WTC11 (cell line): ENCODE measurements around the gene PRDX6. TPM values are rescaled to one million over a fixed set of nuclear protein-coding genes. Genes with fewer than 3 reads are reported as not detected.

Source experiments
- ATAC-seq: fragments of 200-7000 bp; cut with Tn5 transposase; 2 replicates; pipeline ENCODE4 v1.10.0; 2021; ENCODE audit warnings: mild to moderate bottlenecking, moderate library complexity
- CTCF ChIA-PET: fragments of 300-600 bp; sonication (Branson Sonifier 250); formaldehyde crosslinking; loops from one replicate; lab custom pipeline; 2021; ENCODE audit warnings: antibody characterized with exemption; lab: Charles Lee
- POLR2A ChIA-PET: fragments of 350-600 bp; sonication (Branson Sonifier 250); formaldehyde crosslinking; loops from one replicate; lab custom pipeline; 2021; ENCODE audit warnings: antibody characterized with exemption; lab: Charles Lee
- DNase-seq: peaks from one replicate; pipeline ENCODE4 v3.0.0; 2021; ENCODE audit warnings: low spot score
- H3K27ac Mint-ChIP-seq: 2 replicates; pipeline ENCODE4 v1.8.0; 2021; ENCODE audit warnings: mixed read lengths
- H3K27me3 Mint-ChIP-seq: 2 replicates; pipeline ENCODE4 v1.8.0; 2021; ENCODE audit warnings: low read depth, mild to moderate bottlenecking, moderate library complexity, mixed read lengths
- H3K36me3 Mint-ChIP-seq: 2 replicates; pipeline ENCODE4 v1.8.0; 2021; ENCODE audit warnings: mixed read lengths
- H3K4me1 Mint-ChIP-seq: 2 replicates; pipeline ENCODE4 v1.8.0; 2022; ENCODE audit warnings: mixed read lengths
- H3K4me3 Mint-ChIP-seq: 2 replicates; pipeline ENCODE4 v1.8.0; 2021; ENCODE audit warnings: mild to moderate bottlenecking, moderate library complexity, mixed read lengths
- H3K9me3 Mint-ChIP-seq: 2 replicates; pipeline ENCODE4 v1.8.0; 2021; ENCODE audit warnings: mixed read lengths
- ARID4B ChIP-seq: sonication (generic); formaldehyde crosslinking; IDR thresholded peaks from 2 replicates; pipeline ENCODE4 v1.8.0; 2023; ENCODE audit warnings: missing genetic modification reagents, mild to moderate bottlenecking, borderline replicate concordance
- ATF1 ChIP-seq: sonication (generic); formaldehyde crosslinking; IDR thresholded peaks from 2 replicates; pipeline ENCODE4 v1.8.1; 2023; ENCODE audit warnings: mild to moderate bottlenecking, moderate library complexity, missing genetic modification reagents
- ELF4 ChIP-seq: sonication (generic); formaldehyde crosslinking; IDR thresholded peaks from 2 replicates; pipeline ENCODE4 v1.8.1; 2022; ENCODE audit warnings: low read depth, mild to moderate bottlenecking, moderate library complexity, missing genetic modification reagents
- ERG ChIP-seq: fragments of 250-450 bp; sonication (Bioruptor Pico); IDR thresholded peaks from 2 replicates; pipeline ENCODE4 v1.8.0; 2021; ENCODE audit warnings: mild to moderate bottlenecking
- ESRRA ChIP-seq: sonication (generic); formaldehyde crosslinking; IDR thresholded peaks from 2 replicates; pipeline ENCODE4 v1.8.1; 2022; ENCODE audit warnings: mild to moderate bottlenecking, missing genetic modification reagents, borderline replicate concordance
- ETV6 ChIP-seq: sonication (generic); formaldehyde crosslinking; IDR thresholded peaks from 2 replicates; pipeline ENCODE4 v1.8.1; 2022; ENCODE audit warnings: mild to moderate bottlenecking, missing genetic modification reagents
- GABPB1 ChIP-seq: sonication (generic); formaldehyde crosslinking; IDR thresholded peaks from 2 replicates; pipeline ENCODE4 v1.8.1; 2023; ENCODE audit warnings: mild to moderate bottlenecking, missing genetic modification reagents
- HMGA2 ChIP-seq: fragments of 250-450 bp; sonication (Bioruptor Pico); IDR thresholded peaks from 2 replicates; pipeline ENCODE4 v1.4.0; 2021; ENCODE audit warnings: mild to moderate bottlenecking, moderate library complexity
- JUN ChIP-seq: sonication (generic); formaldehyde crosslinking; IDR thresholded peaks from 2 replicates; pipeline ENCODE4 v1.8.0; 2023; ENCODE audit warnings: mild to moderate bottlenecking, missing genetic modification reagents
- MLX ChIP-seq: sonication (generic); formaldehyde crosslinking; IDR thresholded peaks from 2 replicates; pipeline ENCODE4 v1.8.1; 2023; ENCODE audit warnings: mild to moderate bottlenecking, missing genetic modification reagents, moderate library complexity
- NR2C2 ChIP-seq: sonication (generic); formaldehyde crosslinking; IDR thresholded peaks from 2 replicates; pipeline ENCODE4 v1.8.0; 2022; ENCODE audit warnings: mild to moderate bottlenecking, missing genetic modification reagents
- RELA ChIP-seq: sonication (generic); formaldehyde crosslinking; IDR thresholded peaks from 2 replicates; pipeline ENCODE4 v1.8.1; 2022; ENCODE audit warnings: missing genetic modification reagents, mild to moderate bottlenecking, borderline replicate concordance
- SMAD4 ChIP-seq: sonication (generic); formaldehyde crosslinking; IDR thresholded peaks from 2 replicates; pipeline ENCODE4 v1.8.0; 2022; ENCODE audit warnings: mild to moderate bottlenecking, missing genetic modification reagents
- SP1 ChIP-seq: sonication (generic); formaldehyde crosslinking; conservative IDR thresholded peaks from 2 replicates; pipeline ENCODE4 v1.8.1; 2022; ENCODE audit warnings: missing genetic modification reagents
- TEAD1 ChIP-seq: sonication (generic); formaldehyde crosslinking; IDR thresholded peaks from 2 replicates; pipeline ENCODE4 v1.8.0; 2022; ENCODE audit warnings: mild to moderate bottlenecking, missing genetic modification reagents
- ZBTB43 ChIP-seq: sonication (generic); formaldehyde crosslinking; IDR thresholded peaks from 2 replicates; pipeline ENCODE4 v1.8.1; 2023; ENCODE audit warnings: mild to moderate bottlenecking, missing genetic modification reagents
- ZNF671 ChIP-seq: fragments of 250-450 bp; sonication (Bioruptor Pico); IDR thresholded peaks from 2 replicates; pipeline ENCODE4 v1.8.0; 2021; ENCODE audit warnings: mild to moderate bottlenecking
- total RNA-seq: library from RNA; stranded (reverse); gene quantifications from 3 replicates; pipeline ENCODE4 v1.2.3, GENCODE V29; 2021

The PRDX6 gene
- total RNA-seq, 1 experiment from 2014 or later, result 538 TPM

- DNase-seq (no peak), ATAC-seq (no peak)
- H3K36me3 Mint-ChIP-seq, result peaks cover 26% of the 10 kb centered on the region
- ChIA-PET POLR2A (no interaction called here), CTCF (interaction anchor here (3.2 kb wide), 1 partner anchor 9 kb away, joined by 16 read pairs; no protein-coding TSS in a partner anchor)
- H3K9me3 Mint-ChIP-seq, result peaks cover 2% of the 10 kb centered on the region
- no peak overlapping the region for H3K4me3 Mint-ChIP-seq
- H3K4me1 Mint-ChIP-seq, result peaks cover 28% of the 10 kb centered on the region
- peak overlapping the region; percentile 44; the same call in 1 of the 2 replicates for H3K27ac Mint-ChIP-seq
- TF ChIP-seq GABPB1 (CRISPR knock-in tag) (no peak), ETV6 (CRISPR knock-in tag) (no peak), ZNF671 (CRISPR knock-in tag) (no peak), SMAD4 (no peak), ERG (CRISPR knock-in tag) (no peak), JUN (CRISPR knock-in tag) (no peak)
- no peaks in the 10 kb centered on the region for H3K27me3 Mint-ChIP-seq
These were observed 38.5 kb upstream of the PRDX6 start for GRCh38 chr1:173438675-173439074.

- ATAC-seq (no peak), DNase-seq (no peak)
- ChIA-PET POLR2A (no interaction called here), CTCF (interaction anchor here (3.2 kb wide), 1 partner anchor 10 kb away, joined by 16 read pairs; no protein-coding TSS in a partner anchor)
- H3K27ac Mint-ChIP-seq, result no peak overlapping the region
- TF ChIP-seq RELA (CRISPR knock-in tag) (no peak), NR2C2 (CRISPR knock-in tag) (no peak), ZBTB43 (CRISPR knock-in tag) (no peak)
- peaks cover 26% of the 10 kb centered on the region for H3K36me3 Mint-ChIP-seq
- no peaks in the 10 kb centered on the region for H3K27me3 Mint-ChIP-seq
- peaks cover 44% of the 10 kb centered on the region for H3K4me1 Mint-ChIP-seq
- H3K4me3 Mint-ChIP-seq, result no peak overlapping the region
- peaks cover 6% of the 10 kb centered on the region for H3K9me3 Mint-ChIP-seq
These were observed 36.7 kb upstream of the PRDX6 start for GRCh38 chr1:173440430-173440829.

GRCh38 chr1:173444757-173445156 lies 32.4 kb upstream of the PRDX6 start:
- POLR2A ChIA-PET, result interaction anchor here (2.0 kb wide), 1 partner anchor 33 kb away, joined by 9 read pairs; the partner anchor contains the start of gene PRDX6
- Mint-ChIP-seq H3K36me3 (peaks cover 53% of the 10 kb centered on the region), H3K4me1 (peaks cover 65% of the 10 kb centered on the region), H3K4me3 (no peak overlapping the region), H3K27ac (peak overlapping the region; percentile 39), H3K9me3 (peaks cover 31% of the 10 kb centered on the region), H3K27me3 (no peaks in the 10 kb centered on the region)
- DNase-seq (no peak), ATAC-seq (no peak)
- TF ChIP-seq ATF1 (CRISPR knock-in tag), result no peak
- CTCF ChIA-PET, result no interaction called here

- Mint-ChIP-seq H3K4me1 (peaks cover 65% of the 10 kb centered on the region), H3K27me3 (no peaks in the 10 kb centered on the region), H3K4me3 (no peak overlapping the region)
- ChIA-PET POLR2A (interaction anchor here (2.0 kb wide), 1 partner anchor 33 kb away, joined by 9 read pairs; the partner anchor contains the start of gene PRDX6), CTCF (no interaction called here)
- no peak for DNase-seq
- ATAC-seq, result no peak
- TF ChIP-seq ZNF671 (CRISPR knock-in tag) (no peak), ELF4 (no peak), SP1 (CRISPR knock-in tag) (no peak)
- TF ChIP-seq, all 79 proteins: peak for 0
- peaks cover 31% of the 10 kb centered on the region for H3K9me3 Mint-ChIP-seq
- H3K36me3 Mint-ChIP-seq, result peaks cover 53% of the 10 kb centered on the region
- peak overlapping the region; percentile 39 for H3K27ac Mint-ChIP-seq
These were observed 32.0 kb upstream of the PRDX6 start for GRCh38 chr1:173445164-173445563.

- no peaks in the 10 kb centered on the region for H3K27me3 Mint-ChIP-seq
- no peak overlapping the region for H3K4me3 Mint-ChIP-seq
- DNase-seq (no peak), ATAC-seq (no peak)
- ChIA-PET CTCF (no interaction called here), POLR2A (interaction anchor here (2.0 kb wide), 1 partner anchor 32 kb away, joined by 9 read pairs; the partner anchor contains the start of gene PRDX6)
- TF ChIP-seq ESRRA (no peak), ARID4B (CRISPR knock-in tag) (no peak), TEAD1 (CRISPR knock-in tag) (no peak), MLX (CRISPR knock-in tag) (no peak), HMGA2 (CRISPR knock-in tag) (no peak)
- H3K4me1 Mint-ChIP-seq, result peaks cover 66% of the 10 kb centered on the region
- H3K36me3 Mint-ChIP-seq, result peaks cover 53% of the 10 kb centered on the region
- H3K9me3 Mint-ChIP-seq, result peaks cover 31% of the 10 kb centered on the region
- peak overlapping the region; percentile 71 for H3K27ac Mint-ChIP-seq
These were observed 31.5 kb upstream of the PRDX6 start for GRCh38 chr1:173445656-173446055.
